ENCODE results near the gene C4BPB. TPM values are rescaled to one million over a fixed set of nuclear protein-coding genes. Genes with fewer than 3 reads are reported as not detected.

Gene C4BPB
- total and polyA plus RNA-seq, 2 of the 8 experiments (the other 6 are each of a cell fraction or from before 2014, with no cell fraction given): not detected

GRCh38 chr1:207064561-207064960 lies 24.1 kb upstream of the C4BPB start (continued):
- TF ChIP-seq HDAC6 (IDR thresholded peaks at IDR 0.05; ENCODE audit: low read depth, low read length): no peak
- TF ChIP-seq TCF12 (IDR thresholded peaks at IDR 0.05; ENCODE audit: low read depth, low read length): no peak
- no peak for TF ChIP-seq SUZ12 (IDR thresholded peaks at IDR 0.05; ENCODE audit: low read length)
- TF ChIP-seq EGR1 (IDR thresholded peaks at IDR 0.05; ENCODE audit: borderline replicate concordance, low read depth, low read length): no peak

Measured in H1 (cell line).